ENCODE results near the gene EEF1A2.

DNA sequence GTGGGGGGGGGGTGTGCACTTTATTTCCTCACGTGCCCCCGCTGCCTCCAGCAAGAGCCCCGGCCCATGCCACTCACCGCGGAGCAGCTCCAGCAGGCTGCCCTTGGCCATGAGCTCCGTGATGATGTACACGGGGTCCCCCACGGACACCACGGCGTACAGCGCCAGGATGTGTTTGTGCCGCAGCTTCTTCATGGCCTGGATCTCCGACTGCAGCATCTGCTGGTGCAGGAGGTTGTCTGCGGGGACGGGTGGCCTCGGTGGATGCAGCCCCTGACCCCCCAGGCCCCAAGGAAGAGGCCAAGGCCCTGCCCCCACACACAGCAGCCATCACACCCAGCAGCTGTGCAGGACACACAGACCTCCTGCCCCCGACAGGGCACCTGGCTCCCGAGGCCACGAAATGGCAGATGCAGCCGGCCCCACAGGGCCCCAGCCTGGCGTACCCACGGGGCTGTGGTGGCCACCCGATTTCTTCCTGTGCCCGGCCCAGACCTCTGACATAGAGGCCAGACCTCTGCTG is 33.6 kb upstream of the EEF1A2 start:
- TF ChIP-seq, protein P1, sequence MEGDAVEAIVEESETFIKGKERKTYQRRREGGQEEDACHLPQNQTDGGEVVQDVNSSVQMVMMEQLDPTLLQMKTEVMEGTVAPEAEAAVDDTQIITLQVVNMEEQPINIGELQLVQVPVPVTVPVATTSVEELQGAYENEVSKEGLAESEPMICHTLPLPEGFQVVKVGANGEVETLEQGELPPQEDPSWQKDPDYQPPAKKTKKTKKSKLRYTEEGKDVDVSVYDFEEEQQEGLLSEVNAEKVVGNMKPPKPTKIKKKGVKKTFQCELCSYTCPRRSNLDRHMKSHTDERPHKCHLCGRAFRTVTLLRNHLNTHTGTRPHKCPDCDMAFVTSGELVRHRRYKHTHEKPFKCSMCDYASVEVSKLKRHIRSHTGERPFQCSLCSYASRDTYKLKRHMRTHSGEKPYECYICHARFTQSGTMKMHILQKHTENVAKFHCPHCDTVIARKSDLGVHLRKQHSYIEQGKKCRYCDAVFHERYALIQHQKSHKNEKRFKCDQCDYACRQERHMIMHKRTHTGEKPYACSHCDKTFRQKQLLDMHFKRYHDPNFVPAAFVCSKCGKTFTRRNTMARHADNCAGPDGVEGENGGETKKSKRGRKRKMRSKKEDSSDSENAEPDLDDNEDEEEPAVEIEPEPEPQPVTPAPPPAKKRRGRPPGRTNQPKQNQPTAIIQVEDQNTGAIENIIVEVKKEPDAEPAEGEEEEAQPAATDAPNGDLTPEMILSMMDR (IDR thresholded peaks at IDR 0.05; ENCODE audit: low read length), result no peak
- no peak for TF ChIP-seq EZH2phosphoT487 (IDR thresholded peaks at IDR 0.05; ENCODE audit: low read length)

Measured in MM.1S (cell line).